SK-N-MC (cell line): Measurements from ENCODE around the gene TSHZ3.

Experiments used
- EZH2 ChIP-seq: fragments of 200-600 bp; sonication (generic); IDR thresholded peaks from one replicate; pipeline ENCODE4 v1.6.1; 2017; ENCODE audit warnings: antibody characterized with exemption
- FOXP2 ChIP-seq: optimal IDR thresholded peaks from 2 replicates; pipeline ENCODE3; 2011; ENCODE audit warnings: mild to moderate bottlenecking, moderate library complexity; ENCODE audit not compliant: insufficient read depth; ENCODE audit errors: extremely low read length, control extremely low read depth
- POLR2AphosphoS5 ChIP-seq: IDR thresholded peaks from 2 replicates; pipeline ENCODE4 v1.6.1; 2012; ENCODE audit warnings: mild to moderate bottlenecking, low read depth, low read length, borderline replicate concordance

GRCh38 chr19:31263328-31263727 lies 85.9 kb downstream of the TSHZ3 start:
- TF ChIP-seq POLR2AphosphoS5 (no peak), EZH2 (no peak), FOXP2 (no peak)
